K562 (cell line): ENCODE measurements around the gene TOR1A. TPM values are rescaled to one million over a fixed set of nuclear protein-coding genes. Genes with fewer than 3 reads are reported as not detected.

ENCODE experiments used
- ATAC-seq: fragments of 200-7000 bp; cut with Tn5 transposase; 3 replicates; pipeline ENCODE4 v1.9.1; 2020; ENCODE audit warnings: moderate library complexity
- BruUV-seq: library from RNA; stranded (reverse); fragments of 400-500 nt; replicated peaks from 2 replicates; lab custom pipeline; 2021; lab: Mats Ljungman, UMichigan
- CTCF ChIA-PET: fragments of 300-600 bp; formaldehyde crosslinking; extraction: SDS; loops from one replicate; lab custom pipeline; 2021; ENCODE audit warnings: low intra/inter-chr PET ratio; lab: Yijun Ruan, JAX
- POLR2A ChIA-PET: fragments of 300-600, 350-650 bp; sonication (Branson Sonifier 250); formaldehyde crosslinking; extraction: SDS; loops from one replicate; lab custom pipeline; 2021; ENCODE audit warnings: antibody characterized with exemption, inconsistent platforms; lab: Yijun Ruan, JAX
- DNase-seq, 4 experiments: peaks; one replicate each; pipeline versions ENCODE4 v3.0.0 to v3.0.0-alpha.2; 2011 to 2018; ENCODE audit warnings: low spot score in 3 of 4, mixed read lengths in 3 of 4; ENCODE audit errors: extremely low read depth in 1 of 4
- FAIRE-seq: peaks from 2 replicates; lab custom pipeline; 2011; peaks lifted over from hg19 to GRCh38; lab: Jason Lieb, UNC
- H2AFZ ChIP-seq: 2 replicates; pipeline ENCODE4 v1.6.0; 2011; ENCODE audit warnings: low read depth, low read length, control low read depth, inconsistent platforms
- H3K27ac ChIP-seq: fragments of 200-600 bp; 3 replicates; pipeline ENCODE4 v1.8.0; 2011; ENCODE audit warnings: low read depth, mild to moderate bottlenecking, control low read depth, inconsistent platforms, low read length, moderate library complexity, mixed read lengths; ENCODE audit errors: extremely low read depth
- H3K27me3 ChIP-seq, 2 experiments: fragments of 300-600 bp in 1 of 2; 2 replicates in 1 of 2; 3 replicates in 1 of 2; pipeline versions ENCODE4 v1.6.0 to v1.8.0; 2011; ENCODE audit warnings: inconsistent platforms in 2 of 2, low read length in 2 of 2, mild to moderate bottlenecking in 1 of 2, mixed read lengths in 1 of 2, moderate library complexity in 1 of 2; ENCODE audit not compliant: control insufficient read depth in 2 of 2, insufficient read depth in 2 of 2
- H3K36me3 ChIP-seq: fragments of 300-600 bp; 3 replicates; pipeline ENCODE4 v1.8.0; 2011; ENCODE audit warnings: mild to moderate bottlenecking, low read length, inconsistent platforms; ENCODE audit not compliant: control insufficient read depth, insufficient read depth
- H3K4me1 ChIP-seq, 2 experiments: fragments of 200-600 bp in 1 of 2; replicated peaks in 1 of 2; 2 replicates in 1 of 2; 3 replicates in 1 of 2; pipeline versions ENCODE4 v1.5.1 to v1.8.0; 2011; ENCODE audit warnings: inconsistent platforms in 2 of 2, low read length in 2 of 2, mild to moderate bottlenecking in 1 of 2, mixed read lengths in 1 of 2, moderate library complexity in 1 of 2; ENCODE audit not compliant: control insufficient read depth in 2 of 2, insufficient read depth in 2 of 2
- H3K4me2 ChIP-seq: 2 replicates; pipeline ENCODE4 v1.6.1; 2011; ENCODE audit warnings: low read length, control low read depth, inconsistent platforms, mixed read lengths; ENCODE audit not compliant: insufficient read depth
- H3K4me3 ChIP-seq: fragments of 200-600 bp; sonication (generic), shearing (Covaris generic); 2 replicates; pipeline ENCODE4 v1.5.1; 2016; ENCODE audit warnings: control low read depth, inconsistent platforms
- H3K79me2 ChIP-seq: fragments of 200-600 bp; 3 replicates; pipeline ENCODE4 v1.8.0; 2011; ENCODE audit warnings: low read length, inconsistent platforms; ENCODE audit not compliant: control insufficient read depth, insufficient read depth
- H3K9ac ChIP-seq, 2 experiments: 2 replicates each; pipeline versions ENCODE4 v1.6.0 to v1.6.1; 2011; ENCODE audit warnings: low read depth in 2 of 2, low read length in 2 of 2, control low read depth in 1 of 2, inconsistent platforms in 1 of 2, mild to moderate bottlenecking in 1 of 2, mixed read lengths in 1 of 2; ENCODE audit not compliant: insufficient read depth in 1 of 2
- H3K9me1 ChIP-seq: one replicate; pipeline ENCODE4 v1.6.0; 2011; ENCODE audit warnings: inconsistent platforms, mild to moderate bottlenecking, low read length, moderate library complexity; ENCODE audit not compliant: control insufficient read depth, insufficient read depth
- H3K9me3 ChIP-seq: replicated peaks from 2 replicates; pipeline ENCODE4 v1.5.1; 2011; ENCODE audit warnings: low read depth, low read length, inconsistent platforms; ENCODE audit not compliant: control insufficient read depth, insufficient read depth
- H4K20me1 ChIP-seq: replicated peaks from 2 replicates; pipeline ENCODE4 v1.6.1; 2011; ENCODE audit warnings: low read length, inconsistent platforms, mixed read lengths; ENCODE audit not compliant: control insufficient read depth, insufficient read depth
- BRCA1 ChIP-seq, 2 experiments: fragments of 450-650 bp in 1 of 2; sonication (generic) in 1 of 2; formaldehyde crosslinking in 1 of 2; IDR thresholded peaks; 2 replicates each; pipeline versions ENCODE4 v1.5.0 to v1.6.1; 2017 to 2020; ENCODE audit warnings: mild to moderate bottlenecking in 1 of 2, missing genetic modification reagents in 1 of 2
- CBX8 ChIP-seq: fragments of 200-600 bp; sonication (generic); IDR thresholded peaks from 2 replicates; pipeline ENCODE4 v1.6.1; 2012; ENCODE audit warnings: borderline replicate concordance, mixed run types, low read depth, mild to moderate bottlenecking, moderate library complexity, mixed read lengths, low read length, control low read depth, inconsistent platforms; ENCODE audit not compliant: poor library complexity, severe bottlenecking; ENCODE audit errors: extremely low read depth
- CCAR2 ChIP-seq: fragments of 200-400 bp; formaldehyde crosslinking; IDR thresholded peaks from 2 replicates; pipeline ENCODE4 v1.6.1; 2017; ENCODE audit warnings: mild to moderate bottlenecking, low read depth, low read length
- DLX4 ChIP-seq: fragments of 250-450 bp; sonication (Bioruptor Pico); IDR thresholded peaks from 2 replicates; pipeline ENCODE4 v1.6.1; 2021; ENCODE audit warnings: mild to moderate bottlenecking
- E2F5 ChIP-seq: sonication (generic); formaldehyde crosslinking; IDR thresholded peaks from 2 replicates; pipeline ENCODE4 v1.8.0; 2022; ENCODE audit warnings: mild to moderate bottlenecking, missing genetic modification reagents
- FOXA1 ChIP-seq: fragments of 450-650 bp; IDR thresholded peaks from 2 replicates; pipeline ENCODE4 v1.6.1; 2016; ENCODE audit warnings: mild to moderate bottlenecking, borderline replicate concordance
- GTF2F1 ChIP-seq: IDR thresholded peaks from 2 replicates; pipeline ENCODE4 v1.6.1; 2011; ENCODE audit warnings: low read depth, low read length, improper control_type of control experiment
- HBP1 ChIP-seq: fragments of 450-650 bp; formaldehyde crosslinking; IDR thresholded peaks from 2 replicates; pipeline ENCODE4 v1.4.0; 2022; ENCODE audit warnings: missing genetic modification characterization
- HMG20B ChIP-seq: fragments of 250-450 bp; sonication (Bioruptor Pico); IDR thresholded peaks from 2 replicates; pipeline ENCODE4 v1.5.0; 2021; ENCODE audit warnings: mild to moderate bottlenecking
- HMGXB4 ChIP-seq: sonication (generic); formaldehyde crosslinking; IDR thresholded peaks from 2 replicates; pipeline ENCODE4 v1.8.1; 2023; ENCODE audit warnings: mild to moderate bottlenecking, missing genetic modification reagents
- NR1H2 ChIP-seq: sonication (generic); formaldehyde crosslinking; IDR thresholded peaks from 2 replicates; pipeline ENCODE4 v1.4.0; 2020; ENCODE audit warnings: mild to moderate bottlenecking, missing genetic modification reagents
- OTX1 ChIP-seq: fragments of 450-650 bp; formaldehyde crosslinking; IDR thresholded peaks from 2 replicates; pipeline ENCODE4 v1.4.0; 2022; ENCODE audit warnings: mild to moderate bottlenecking
- PRPF4 ChIP-seq: fragments of 200-400 bp; formaldehyde crosslinking; IDR thresholded peaks from one replicate; pipeline ENCODE4 v1.6.1; 2017; ENCODE audit warnings: low read length, low read depth, mild to moderate bottlenecking; ENCODE audit not compliant: insufficient read depth, poor library complexity, severe bottlenecking
- VEZF1 ChIP-seq: fragments of 200-800 bp; sonication (Bioruptor generic); IDR thresholded peaks from 2 replicates; pipeline ENCODE4 v1.6.1; 2017; ENCODE audit warnings: missing genetic modification characterization, missing compliant biosample characterization
- ZNF212 ChIP-seq: fragments of 450-650 bp; formaldehyde crosslinking; IDR thresholded peaks from 2 replicates; pipeline ENCODE4 v1.4.0; 2020; ENCODE audit warnings: mild to moderate bottlenecking
- WGBS: fragments of 100-300 bp; shearing (Covaris generic); methylation state at CpG from one replicate; pipeline ENCODE4 v1.1.6; 2016; ENCODE audit warnings: low coverage, mixed read lengths; ENCODE audit not compliant: insufficient coverage; ENCODE audit errors: missing lambda C conversion rate; 5-methylcytosine and 5-hydroxymethylcytosine counted together
- in situ Hi-C: fragments of 300-500 bp; cut with MboI; formaldehyde crosslinking; loops from 4 replicates; pipeline ENCODE4 v1.15.0; 2018; ENCODE audit warnings: inconsistent platforms, mixed read lengths
- intact Hi-C: fragments of 100-400 bp; cut with micrococcal nuclease; formaldehyde crosslinking; loops from 2 replicates; pipeline ENCODE4 v1.14.2; 2022
- polyA plus RNA-seq, 8 experiments: library from polyadenylated mRNA; depleted of rRNA in 4 of 8; stranded (reverse) in 5 of 8; unstranded in 3 of 8; fragments of >200 nt; fragmentation: Nextera tagmentation in 2 of 8; fragmentation: Illumina TruSeq in 1 of 8; extraction: Ambion mirVana in 2 of 8; extraction: Trizol in 1 of 8; gene quantifications; 2 replicates each; pipeline versions ENCODE4 v1.2.1 to v1.2.3, GENCODE V29; 2011 to 2014; ENCODE audit warnings: inconsistent platforms in 1 of 8, missing spikeins in 1 of 8
- total RNA-seq, 7 experiments: library from RNA; depleted of rRNA in 6 of 7; stranded (reverse); fragments of >200 nt in 6 of 7; fragmentation: Illumina TruSeq in 2 of 7; extraction: Trizol in 2 of 7; gene quantifications; 2 replicates each; pipeline versions ENCODE4 v1.2.1 to v1.2.3, GENCODE V29; 2011 to 2021; ENCODE audit warnings: low replicate concordance in 1 of 7

TOR1A gene
- total and polyA plus RNA-seq, 9 of the 15 experiments (the other 6 are each of a cell fraction or from before 2014, with no cell fraction given) = 4.5 to 85.8 (median 51.3) TPM

GRCh38 chr9:129811967-129812363 lies 12.0 kb downstream of the TOR1A start:
- 79% methylated on average over 6 of the region's 6 CpGs for WGBS
- TF ChIP-seq CCAR2 (no peak), HMGXB4 (CRISPR knock-in tag) (no peak), DLX4 (no peak), ZNF212 (CRISPR knock-in tag) (no peak), PRPF4 (no peak), OTX1 (peak; percentile 64; the same call in 1 of the 2 replicates), VEZF1 (CRISPR knock-in tag) (no peak), CBX8 (no peak), FOXA1 (no peak), NR1H2 (no peak), BRCA1 (IDR thresholded peaks at IDR 0.05) (no peak), BRCA1 (CRISPR knock-in tag; IDR thresholded peaks at IDR 0.05) (no peak), HBP1 (CRISPR knock-in tag) (0 out of 2 replicates have a peak, but pooled peaks have one; percentile 21), GTF2F1 (no peak), E2F5 (CRISPR knock-in tag) (no peak), HMG20B (CRISPR knock-in tag) (0 out of 2 replicates have a peak, but pooled peaks have one; percentile 44)

More at GRCh38 chr9:129811967-129812363, 12.0 kb downstream of the TOR1A start:
- H3K27me3 ChIP-seq = no peaks in the 10 kb centered on the region
- DNase-seq (no peak), ATAC-seq (no peak; the same call in 2 of the 3 replicates), FAIRE-seq (no peak)
- H3K27ac ChIP-seq = peak overlapping the region; percentile 11; the same call in 1 of the 3 replicates
- peaks cover 6% of the 10 kb centered on the region for H3K9me1 ChIP-seq
- intact Hi-C loops = no loop called here
- peak overlapping the region in 1 of 2 experiments; percentile 78; a peak in 1 of 4 replicates for H3K9ac ChIP-seq
- H3K9me3 ChIP-seq = no peaks in the 10 kb centered on the region
- peaks cover 89% of the 10 kb centered on the region for H3K36me3 ChIP-seq
- H3K4me2 ChIP-seq = no peak overlapping the region
- ChIA-PET POLR2A (interaction anchor here (0.6 to 5.8 kb wide), 9 partner anchors 8 to 591 kb away, joined by 3 to 49 read pairs (median 4); partner anchors contain the start of genes C9orf78 and TOR1A), CTCF (no interaction called here)
- in situ Hi-C loops = no loop called here
- no TSS peak for BruUV-seq
- peaks cover 4 to 17% of the 10 kb centered on the region in 2 experiments; a peak in 3 of 5 replicates for H3K4me1 ChIP-seq
- H3K79me2 ChIP-seq = no peaks in the 10 kb centered on the region
- H4K20me1 ChIP-seq = peaks cover 8% of the 10 kb centered on the region
- no peak overlapping the region for H2AFZ ChIP-seq
- H3K4me3 ChIP-seq = no peak overlapping the region
